Measurements from ENCODE around the gene DNMBP. TPM values are rescaled to one million over a fixed set of nuclear protein-coding genes. Genes with fewer than 3 reads are reported as not detected.
A peak's percentile ranks its signal among the peaks of the same experiment; 100 is the strongest.
"Not testable (repeated sequence)": the region's sequence is repeated elsewhere in the genome, so short reads cannot be mapped to it uniquely, and the experiment has no call there.

DNMBP gene
- total RNA-seq, 1 donor from 2014 or later = 12.8 TPM

DNA sequence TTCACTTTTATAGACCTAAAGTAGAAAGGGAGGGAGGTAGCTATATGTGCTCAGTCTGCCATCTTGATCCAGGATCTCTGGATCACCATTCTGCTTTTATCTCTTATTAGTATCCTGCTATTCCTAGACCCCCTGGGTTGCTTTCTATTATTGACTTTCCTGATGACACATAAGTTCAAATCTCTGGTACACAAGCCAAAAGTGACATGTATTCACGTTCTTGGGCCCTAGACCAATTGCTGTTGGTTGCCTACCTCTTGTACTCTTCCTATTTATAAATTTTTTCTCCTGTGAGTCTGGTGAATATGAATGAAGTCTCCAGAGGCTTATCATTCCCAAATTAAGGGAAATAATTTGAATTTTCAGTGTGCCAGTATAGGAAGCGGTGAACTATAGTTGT is 56.9 kb downstream of the DNMBP start:
- no peak for DNase-seq (ENCODE audit: low read depth)

DNA sequence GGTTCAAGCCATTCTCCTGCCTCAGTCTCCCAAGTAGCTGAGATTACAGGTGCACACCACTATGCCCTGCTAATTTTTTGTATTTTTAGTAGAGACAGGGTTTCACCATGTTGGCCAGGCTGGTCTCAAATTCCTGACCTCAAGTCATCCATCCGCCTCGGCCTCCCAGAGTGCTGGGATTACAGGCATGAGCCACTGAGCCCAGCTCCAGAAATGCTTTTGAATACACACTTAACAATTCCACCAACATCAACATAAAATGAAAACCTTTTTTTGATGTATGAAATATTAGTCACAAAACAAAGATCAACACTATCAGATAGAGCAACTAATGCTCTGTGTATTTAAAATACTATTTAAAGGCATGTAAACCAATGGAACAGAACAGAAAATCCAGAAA is 63.7 kb downstream of the DNMBP start:
- not testable (repeated sequence) for DNase-seq (ENCODE audit: low read depth)

DNA sequence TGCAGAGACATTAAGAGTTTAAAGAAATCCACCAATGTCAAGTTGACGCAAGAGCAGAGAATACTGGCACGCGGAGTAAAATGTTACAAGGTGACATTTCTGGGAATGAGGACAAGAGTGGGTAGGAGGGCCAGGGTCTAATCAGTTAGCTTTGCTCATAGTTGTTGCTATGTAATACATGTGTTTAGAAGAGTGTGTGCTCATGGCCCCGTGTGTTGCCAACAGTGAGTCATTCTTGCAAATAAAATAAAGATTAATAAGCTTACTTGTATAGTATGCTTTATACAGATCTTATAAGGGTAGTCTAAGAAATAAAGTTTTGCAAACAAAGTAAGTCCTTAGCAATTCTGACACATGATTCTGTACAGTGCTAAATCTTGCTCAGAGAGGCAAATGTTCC is 64.5 kb downstream of the DNMBP start:
- no peak for DNase-seq (ENCODE audit: low read depth)

DNA sequence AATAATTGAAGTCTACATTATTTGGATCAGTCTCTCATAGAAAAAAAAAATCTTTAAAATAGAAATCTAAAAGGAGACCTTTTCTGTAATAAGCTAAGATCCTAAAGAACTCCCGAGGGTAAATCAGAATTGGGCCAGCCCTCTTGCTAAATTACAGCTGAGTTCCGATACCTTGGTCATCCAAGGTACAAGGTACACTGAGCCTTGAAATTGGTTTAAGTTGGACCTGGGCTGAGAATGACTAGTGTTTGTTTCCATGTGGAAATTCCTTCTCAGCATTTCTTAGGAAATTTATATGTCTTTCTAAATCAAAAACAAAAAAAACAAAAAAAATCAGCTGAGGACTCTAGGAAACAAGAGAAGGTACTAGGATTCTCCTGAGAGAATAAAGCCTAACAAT is 64.9 kb downstream of the DNMBP start:
- DNase-seq (ENCODE audit: low read depth) = no peak

DNA sequence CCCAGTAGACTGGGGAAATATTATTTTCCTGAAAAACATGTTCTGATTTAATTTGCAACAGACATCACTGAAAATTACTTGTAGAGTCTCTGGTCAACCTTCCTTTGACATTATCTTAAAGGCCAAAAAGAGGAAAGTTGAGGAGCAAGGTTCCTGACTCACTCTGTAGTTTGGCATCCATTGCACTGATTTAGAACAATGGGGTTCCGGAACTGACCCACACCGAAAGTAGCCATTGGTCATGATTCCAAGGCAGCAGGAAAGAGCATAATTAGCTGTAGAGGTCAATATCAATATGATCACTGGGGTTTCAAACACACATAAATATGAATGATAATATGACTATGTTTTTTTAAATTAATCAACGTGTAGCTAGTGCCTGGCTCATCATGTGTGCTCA is 65.8 kb downstream of the DNMBP start:
- no peak for DNase-seq (ENCODE audit: low read depth)

DNA sequence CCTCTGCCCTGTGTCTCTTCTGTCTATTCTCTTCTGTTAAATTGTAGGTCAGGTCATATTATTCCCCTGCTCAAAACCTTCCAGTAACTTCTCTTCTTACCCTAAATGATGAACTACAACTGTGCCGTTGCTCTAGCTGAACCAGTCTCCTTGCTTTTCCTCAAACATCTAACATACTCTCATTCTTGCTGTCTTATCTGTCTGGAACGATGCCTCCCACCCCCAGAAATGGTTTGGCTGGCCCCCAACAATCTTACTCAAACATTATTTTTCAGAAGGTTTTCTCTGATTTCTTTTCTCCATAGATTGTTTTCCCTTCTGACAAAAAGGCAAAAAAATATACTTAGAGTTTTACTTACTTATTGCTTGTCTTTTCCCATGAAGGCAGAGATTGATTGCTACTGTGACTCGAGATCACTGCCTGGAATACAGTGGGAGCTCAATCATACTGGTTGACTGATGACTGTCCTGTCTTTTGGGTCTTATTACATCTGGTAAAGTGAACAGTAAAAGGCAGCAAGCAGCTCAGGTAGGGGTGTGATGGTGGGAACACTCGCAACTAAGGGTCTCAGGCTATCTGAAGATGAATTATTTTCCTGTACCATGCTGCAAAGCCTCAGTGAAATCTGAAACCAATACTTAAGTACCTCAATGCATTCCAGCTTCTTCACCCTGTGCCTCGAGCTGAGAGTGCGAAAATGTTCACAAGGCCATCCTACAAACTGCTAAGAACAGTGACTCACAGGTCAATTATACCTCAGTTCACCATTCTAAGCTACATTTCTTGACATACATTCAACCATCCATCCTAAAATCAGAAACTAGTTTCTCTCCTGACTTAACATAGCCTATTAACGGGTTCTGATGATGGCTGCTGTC is 67.6 kb downstream of the DNMBP start:
- DNase-seq (ENCODE audit: low read depth) = no peak

DNA sequence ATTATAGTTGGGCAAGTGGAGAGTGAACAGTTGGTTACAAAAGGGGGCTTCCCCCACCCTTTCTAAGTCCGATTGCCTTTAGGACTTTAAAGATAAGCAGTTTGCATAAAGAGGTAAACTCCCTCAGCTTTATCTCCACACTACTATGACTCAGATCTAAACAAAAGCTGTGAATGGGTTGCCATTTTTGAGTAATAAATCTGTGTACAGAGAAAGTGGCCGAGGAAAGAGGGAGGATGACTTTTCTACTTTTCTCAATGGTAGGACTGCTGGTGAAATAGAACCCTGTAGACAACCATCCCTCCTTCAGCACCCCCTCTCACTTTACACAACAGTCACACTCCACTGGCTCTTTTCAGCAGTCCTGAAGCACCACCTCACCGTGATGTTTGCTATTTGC is 71.2 kb downstream of the DNMBP start:
- no peak for DNase-seq (ENCODE audit: low read depth)

DNA sequence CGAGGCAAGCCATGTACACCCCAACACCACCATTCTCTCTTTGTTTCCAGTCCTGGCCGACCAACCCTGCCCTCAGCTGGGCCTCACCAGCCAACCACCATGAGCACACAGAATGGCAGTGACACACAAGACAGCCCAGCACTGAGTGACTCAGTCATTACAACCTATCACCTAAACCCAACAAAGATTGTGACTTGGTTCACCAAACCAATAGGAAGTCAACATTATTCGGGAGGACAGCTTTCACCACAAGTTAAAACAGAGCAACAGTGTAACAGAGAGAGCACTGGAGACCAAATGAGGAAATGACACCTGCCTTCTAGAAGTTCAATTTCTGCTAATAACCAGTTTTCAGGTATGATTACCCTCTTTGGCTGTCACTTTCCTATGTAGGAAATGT is 72.1 kb downstream of the DNMBP start:
- DNase-seq (ENCODE audit: low read depth) = no peak

DNA sequence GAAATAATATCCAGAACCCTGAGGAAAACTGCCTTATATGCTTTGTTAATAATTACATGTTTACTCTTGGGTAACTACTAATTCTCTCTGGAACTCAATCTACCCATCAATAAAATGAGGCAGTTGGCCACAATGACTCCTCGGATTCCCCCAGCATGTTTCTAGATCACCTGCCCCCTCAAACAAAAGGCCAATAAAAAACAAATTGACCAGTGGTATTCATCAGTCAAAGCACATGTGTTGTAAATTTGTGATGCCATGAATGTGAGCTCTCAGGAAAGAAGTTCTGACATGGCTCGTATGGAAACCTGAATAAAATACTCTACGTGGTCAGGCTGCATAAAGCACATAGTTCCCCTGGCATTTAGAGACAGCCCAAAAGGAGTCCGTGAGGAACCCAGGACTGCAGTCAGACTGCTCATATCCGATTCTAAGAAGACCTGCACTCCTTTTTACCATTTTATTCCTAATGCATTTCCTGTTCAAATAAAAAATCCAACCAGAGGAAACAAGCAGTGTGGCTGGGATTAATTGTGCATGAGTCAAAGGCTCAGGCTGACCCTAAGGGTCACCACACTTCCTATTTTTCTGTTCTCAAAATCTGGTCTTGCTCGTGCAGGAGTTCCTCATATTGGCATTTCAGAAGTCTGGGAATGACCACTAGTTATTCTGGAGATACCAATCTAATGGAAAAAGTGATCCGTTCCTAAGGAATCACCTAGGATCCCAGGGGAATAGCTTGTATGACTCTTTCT is 77.4 kb downstream of the DNMBP start:
- DNase-seq (ENCODE audit: low read depth) = not testable (repeated sequence)

DNA sequence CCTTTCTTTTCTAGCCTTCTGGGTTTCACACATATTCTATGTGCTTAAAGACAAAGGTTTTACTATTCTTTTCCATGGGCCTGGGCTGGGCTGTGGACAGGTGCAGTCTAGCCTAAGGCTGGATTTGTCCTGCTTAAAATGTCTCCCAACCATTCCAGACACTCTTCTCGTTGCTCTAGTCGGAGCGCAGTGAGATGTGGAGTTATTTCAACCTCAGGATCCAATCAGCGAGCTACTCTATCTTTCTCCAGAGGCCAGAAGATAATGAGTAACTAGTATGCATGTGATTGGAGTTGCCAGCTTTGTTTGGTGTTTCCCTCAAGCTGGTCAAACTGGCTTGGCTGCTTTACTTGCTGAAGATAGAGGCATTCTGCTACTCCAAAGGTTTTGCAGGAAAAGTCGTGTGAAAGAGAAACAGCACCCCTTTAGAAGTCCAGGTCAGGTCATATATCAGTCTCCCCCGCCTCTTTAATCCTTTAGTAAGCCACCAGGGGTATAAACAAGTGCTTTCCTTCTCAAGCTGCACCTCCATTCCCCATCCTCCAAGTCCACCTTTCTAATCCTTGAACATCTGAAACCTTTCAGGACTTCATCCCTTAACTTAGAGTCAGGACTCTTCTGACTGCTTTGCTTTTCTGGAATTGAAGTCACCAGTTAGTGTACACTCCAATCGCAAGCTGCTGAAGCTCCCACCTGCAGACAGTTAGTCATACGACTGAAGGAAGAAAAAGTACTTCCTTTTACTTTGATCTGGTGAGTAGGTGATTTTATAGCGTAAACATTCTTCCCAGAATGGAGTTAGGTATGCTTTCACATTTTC is 78.8 kb downstream of the DNMBP start:
- DNase-seq (ENCODE audit: low read depth) = no peak

DNA sequence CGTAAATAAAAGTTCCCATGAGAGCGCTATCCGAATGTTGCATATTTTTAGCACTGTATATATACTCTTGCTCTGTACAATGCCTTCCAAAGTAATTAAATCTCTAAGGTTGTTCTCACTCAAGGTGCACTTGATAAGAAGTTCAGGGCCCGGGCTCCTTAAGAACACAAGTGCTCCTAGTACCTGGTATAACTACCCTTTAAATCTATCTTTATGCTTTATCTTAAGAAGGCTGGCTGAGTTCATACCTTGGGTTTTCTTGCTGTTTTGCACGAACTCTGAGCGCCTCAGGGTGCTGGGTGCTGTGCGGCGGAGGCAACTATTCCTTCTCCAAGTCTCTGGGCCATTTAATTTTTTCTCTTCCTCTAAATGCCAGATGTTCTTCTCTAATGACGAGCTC is 80.4 kb downstream of the DNMBP start:
- no peak for DNase-seq (ENCODE audit: low read depth)

DNA sequence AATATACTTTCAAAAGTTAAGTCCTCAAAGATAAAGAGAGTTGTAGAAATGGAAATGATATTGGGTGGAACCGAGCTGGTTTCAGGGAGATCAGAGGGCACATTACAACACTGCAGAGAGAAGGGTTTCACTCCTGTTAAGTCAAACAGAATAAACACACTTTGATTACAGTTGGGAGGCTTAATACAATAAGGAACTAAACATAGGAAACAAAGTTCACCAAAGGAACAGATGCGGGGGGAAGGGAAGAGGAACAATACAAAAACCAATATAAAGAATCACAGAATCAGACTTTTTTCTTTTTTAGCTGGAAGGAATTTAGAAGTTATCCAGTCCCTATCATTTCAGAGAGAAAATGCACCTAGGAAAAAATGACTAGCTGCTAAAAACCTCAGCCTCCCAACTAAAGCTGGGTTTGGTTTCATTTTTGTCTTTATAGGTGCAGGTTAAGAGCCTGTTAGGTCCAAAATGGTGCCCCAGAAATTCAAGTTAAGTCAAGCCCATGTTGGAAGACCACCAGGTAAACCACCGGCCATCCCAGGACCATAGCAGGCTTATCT is 81.9 kb downstream of the DNMBP start:
- no peak for DNase-seq (ENCODE audit: low read depth)

DNA sequence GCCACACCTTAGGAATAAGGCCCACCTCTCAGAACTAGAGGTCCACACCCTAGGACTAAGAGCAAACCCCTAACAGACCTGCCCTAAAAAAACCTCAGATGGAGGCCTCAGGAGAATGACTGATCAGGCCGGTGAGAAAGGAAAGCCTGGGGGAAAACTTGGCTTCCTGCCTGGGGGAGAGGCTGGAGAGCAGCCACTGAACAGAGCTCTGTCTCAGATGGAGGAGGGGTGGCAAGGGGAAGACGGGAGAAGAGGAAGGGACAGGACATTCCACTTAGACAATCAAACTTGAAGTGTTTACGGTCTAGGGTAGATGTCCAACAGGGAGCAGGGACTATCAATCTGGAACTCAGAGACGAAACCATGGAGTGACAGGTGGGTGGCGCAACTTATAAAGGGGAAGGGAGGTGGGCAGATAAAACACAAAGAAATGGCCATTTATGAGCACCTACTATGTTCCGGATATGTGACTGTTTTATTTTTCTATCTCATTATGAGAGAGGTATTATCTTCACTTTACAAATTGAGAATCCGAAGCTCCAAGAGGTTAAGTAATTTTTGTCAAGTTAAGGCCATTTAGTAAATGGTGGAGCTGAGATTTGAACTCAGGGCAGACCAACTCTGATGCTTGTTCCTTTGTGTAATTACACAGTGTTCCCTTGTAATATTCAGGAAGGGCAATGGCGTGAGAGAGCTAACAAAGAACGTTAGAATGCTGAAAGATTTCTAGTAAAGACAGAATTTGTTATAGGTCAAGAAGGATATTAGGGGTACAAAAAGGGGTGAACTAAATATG is 82.6 kb downstream of the DNMBP start:
- DNase-seq (ENCODE audit: low read depth) = peak; percentile 49

DNA sequence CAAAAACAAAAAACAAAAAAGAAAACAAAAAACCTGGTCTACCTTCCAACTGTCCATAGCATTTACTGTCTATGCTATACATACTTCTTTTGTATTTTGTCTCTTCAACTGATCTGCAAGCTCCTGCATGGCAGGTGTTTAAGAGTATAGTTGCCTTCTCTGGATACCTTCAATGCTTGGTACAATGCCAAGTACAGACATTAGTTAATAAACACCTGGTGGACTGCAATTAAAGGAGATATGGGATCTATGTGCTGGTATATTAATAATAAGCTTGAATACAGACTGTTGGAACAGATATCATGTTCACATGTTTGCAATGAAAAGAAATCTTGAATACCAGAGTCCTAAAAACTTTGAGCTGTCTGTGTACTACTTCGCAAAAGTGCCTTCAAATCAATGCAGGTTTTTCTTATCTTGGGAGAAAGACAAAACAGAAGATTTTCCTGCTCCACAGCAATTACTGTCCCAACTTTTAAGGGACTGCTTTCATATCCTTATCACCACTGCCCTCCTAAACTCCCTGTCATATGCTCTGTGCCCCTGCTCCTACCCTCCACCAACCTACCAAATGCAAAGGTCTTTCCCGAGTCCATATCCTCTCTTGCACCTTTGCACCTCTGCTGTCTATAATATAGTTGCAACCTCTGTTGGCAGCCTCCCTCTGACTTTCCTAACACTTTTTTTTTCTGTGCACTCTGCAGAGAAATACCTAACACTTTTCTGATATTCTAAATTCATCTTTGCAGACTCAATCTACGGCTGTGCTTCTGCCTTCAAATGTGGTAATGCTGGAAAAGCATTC is 85.1 kb downstream of the DNMBP start:
- no peak for DNase-seq (ENCODE audit: low read depth)

DNA sequence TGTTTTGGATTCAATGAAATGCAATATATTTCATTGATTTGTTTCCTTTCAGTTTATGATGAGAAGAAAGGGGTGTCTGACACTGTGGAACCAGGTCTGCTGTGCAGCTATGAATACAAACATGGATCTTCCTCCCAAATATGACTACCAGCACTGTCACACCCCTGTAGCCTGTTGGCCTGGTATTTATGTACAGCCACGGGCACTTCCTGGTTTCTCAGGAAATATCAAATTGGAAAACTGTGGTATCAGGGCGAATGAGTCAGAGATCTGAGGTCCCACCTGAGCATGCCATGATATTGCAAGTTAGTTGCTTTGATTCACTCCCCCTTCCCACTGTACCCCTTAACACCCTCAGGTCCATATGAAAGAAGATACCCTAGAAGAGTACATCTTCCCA is 87.8 kb downstream of the DNMBP start:
- DNase-seq (ENCODE audit: low read depth) = no peak

DNA sequence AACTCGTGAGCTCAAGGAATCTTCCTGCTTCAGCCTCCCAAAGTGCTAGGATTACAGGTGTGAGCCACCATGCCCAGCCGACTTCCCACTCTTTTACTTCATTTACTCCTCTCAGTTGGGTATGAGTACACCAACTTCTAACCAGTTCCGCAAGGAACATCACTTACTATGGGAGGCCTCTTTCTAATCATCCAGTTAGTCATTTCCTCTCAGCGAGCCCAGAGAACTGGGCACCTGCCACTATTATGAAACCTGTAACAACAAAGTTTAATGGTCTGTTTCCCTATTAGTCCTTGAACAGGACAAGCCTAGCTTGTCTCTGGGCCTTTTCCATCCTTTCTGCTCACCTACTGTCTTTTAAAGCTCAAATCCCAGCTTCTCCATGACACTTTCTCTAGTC is 88.8 kb downstream of the DNMBP start:
- no peak for DNase-seq (ENCODE audit: low read depth)

DNA sequence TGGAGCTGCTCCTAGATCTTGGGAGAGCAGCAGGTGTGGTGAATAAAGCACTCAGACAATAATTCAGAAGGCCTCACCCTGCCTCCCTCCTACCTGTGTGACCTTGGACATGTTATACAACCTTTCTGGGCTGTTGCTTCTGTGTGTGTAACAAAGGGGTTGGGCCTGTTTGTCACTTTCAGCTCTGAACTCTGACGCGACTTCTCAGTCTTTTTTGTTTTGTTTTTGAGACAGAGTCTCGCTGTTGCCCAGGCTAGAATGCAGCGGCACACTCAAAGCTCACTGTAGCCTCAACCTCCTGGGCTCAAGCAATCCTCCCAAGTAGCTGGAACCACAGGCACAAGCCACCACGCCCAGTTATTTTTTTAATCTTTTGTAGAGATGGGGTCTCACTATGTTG is 89.3 kb downstream of the DNMBP start:
- DNase-seq (ENCODE audit: low read depth) = no peak

DNA sequence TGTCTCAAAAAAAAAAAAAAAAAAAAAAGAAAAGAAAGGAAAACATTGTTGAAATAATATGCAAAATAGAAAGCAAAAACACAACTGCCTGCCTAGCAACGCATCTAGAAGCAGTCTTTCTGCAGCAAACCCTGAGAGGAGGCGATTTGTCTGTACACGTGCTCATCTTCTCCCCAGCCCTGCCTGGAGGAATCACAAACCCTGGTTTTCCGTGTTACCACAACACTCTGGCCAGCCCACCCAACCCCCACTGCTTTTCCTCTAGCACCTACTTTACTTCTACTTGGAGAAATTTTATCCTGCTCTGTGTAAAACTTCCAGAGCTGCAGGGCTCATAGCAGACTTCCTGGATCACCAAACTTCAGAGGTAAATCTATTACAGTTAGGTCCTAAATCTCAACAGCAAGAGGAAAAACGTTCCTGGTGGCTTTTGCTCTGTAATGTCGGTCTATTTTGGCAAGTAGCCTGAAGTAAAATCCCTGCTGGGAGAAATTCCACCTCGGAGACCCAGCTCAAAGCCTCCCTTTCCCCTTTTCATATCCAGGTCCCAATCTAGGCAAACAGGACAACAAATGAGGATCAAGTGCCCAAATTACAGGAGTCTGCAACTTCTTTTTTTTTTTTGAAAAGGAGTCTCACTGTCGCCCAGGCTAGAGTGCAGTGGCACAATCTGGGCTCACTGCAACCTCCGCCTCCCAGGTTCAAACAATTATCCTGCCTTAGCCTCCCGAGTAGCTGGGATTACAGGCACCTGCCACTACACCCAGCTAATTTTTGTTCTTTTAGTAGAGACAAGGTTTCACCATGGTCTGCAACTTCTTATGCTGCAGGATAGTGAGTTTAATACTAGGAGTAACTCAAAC is 91.6 kb downstream of the DNMBP start:
- DNase-seq (ENCODE audit: low read depth) = peak; percentile 50

DNA sequence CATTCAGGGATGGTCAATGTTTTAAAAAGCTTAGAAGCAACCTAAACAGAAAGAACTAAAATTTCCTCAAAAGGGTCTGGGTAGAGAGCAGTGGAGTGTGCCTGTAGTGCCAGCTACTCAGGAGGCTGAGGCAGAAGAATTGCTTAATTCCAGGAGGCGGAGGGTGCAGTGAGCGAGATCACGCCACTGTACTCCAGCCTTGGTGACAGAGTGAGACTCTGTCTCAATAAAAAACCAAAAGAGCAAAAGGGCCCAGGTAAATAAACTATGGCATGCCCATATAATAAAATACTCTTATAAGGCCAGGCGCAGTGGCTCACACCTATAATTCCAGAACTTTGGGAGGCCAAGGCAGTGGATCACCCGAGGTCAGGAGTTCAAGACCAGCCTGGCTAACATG is 93.0 kb downstream of the DNMBP start:
- no peak for DNase-seq (ENCODE audit: low read depth)

Measured in myocyte (in vitro differentiated cells).